Neural progenitor cell (in vitro differentiated cells): ENCODE measurements around the gene SLC44A1. TPM values are rescaled to one million over a fixed set of nuclear protein-coding genes. Genes with fewer than 3 reads are reported as not detected.

Experiments
- DNase-seq: peaks from one replicate; pipeline ENCODE4 v3.0.0-alpha.2; 2016; ENCODE audit warnings: low spot score
- H2AFZ ChIP-seq: fragments of 200-600 bp; sonication (generic); replicated peaks from 2 replicates; pipeline ENCODE4 v1.6.1; 2016; ENCODE audit warnings: antibody characterized with exemption
- H3F3A ChIP-seq: fragments of 200-600 bp; sonication (generic); 2 replicates; pipeline ENCODE4 v1.6.1; 2016; ENCODE audit warnings: antibody characterized with exemption, low read depth
- H3K27ac ChIP-seq: fragments of 200-600 bp; sonication (generic); 2 replicates; pipeline ENCODE4 v1.5.1; 2016; ENCODE audit warnings: mild to moderate bottlenecking
- H3K27me3 ChIP-seq: fragments of 200-600 bp; sonication (generic); 2 replicates; pipeline ENCODE4 v1.6.1; 2016; ENCODE audit warnings: mild to moderate bottlenecking, moderate library complexity
- H3K36me3 ChIP-seq: fragments of 200-600 bp; sonication (generic); 2 replicates; pipeline ENCODE4 v1.5.1; 2016
- H3K4me1 ChIP-seq: fragments of 200-600 bp; sonication (generic); 2 replicates; pipeline ENCODE4 v1.6.1; 2016; ENCODE audit warnings: mixed run types
- H3K4me2 ChIP-seq: fragments of 200-600 bp; sonication (generic); 2 replicates; pipeline ENCODE4 v1.6.1; 2016
- H3K4me3 ChIP-seq: fragments of 200-600 bp; sonication (generic); 2 replicates; pipeline ENCODE4 v1.5.1; 2016
- H3K79me2 ChIP-seq: fragments of 200-600 bp; sonication (generic); 2 replicates; pipeline ENCODE4 v1.6.1; 2016; ENCODE audit warnings: low read depth
- H3K9ac ChIP-seq: fragments of 200-600 bp; sonication (generic); 2 replicates; pipeline ENCODE4 v1.6.1; 2016
- H3K9me3 ChIP-seq: fragments of 200-600 bp; sonication (generic); 2 replicates; pipeline ENCODE4 v1.5.1; 2016; ENCODE audit warnings: low read depth
- H4K20me1 ChIP-seq: fragments of 200-600 bp; sonication (generic); 2 replicates; pipeline ENCODE4 v1.6.1; 2016; ENCODE audit warnings: low read depth
- H3K27ac Mint-ChIP-seq: 3 replicates; pipeline ENCODE4 v1.8.0; 2021; ENCODE audit warnings: mixed read lengths
- H3K27me3 Mint-ChIP-seq: 2 replicates; pipeline ENCODE4 v1.8.0; 2022; ENCODE audit warnings: low read depth, mild to moderate bottlenecking, inconsistent platforms, moderate library complexity, mixed read lengths; ENCODE audit not compliant: insufficient read depth
- H3K36me3 Mint-ChIP-seq: 3 replicates; pipeline ENCODE4 v1.8.0; 2021; ENCODE audit warnings: mixed read lengths
- H3K4me1 Mint-ChIP-seq: 3 replicates; pipeline ENCODE4 v1.8.0; 2021; ENCODE audit warnings: mixed read lengths
- H3K4me3 Mint-ChIP-seq: 3 replicates; pipeline ENCODE4 v1.8.0; 2021; ENCODE audit warnings: mild to moderate bottlenecking, moderate library complexity, mixed read lengths
- H3K9me3 Mint-ChIP-seq: 3 replicates; pipeline ENCODE4 v1.8.0; 2020; ENCODE audit warnings: mixed read lengths
- EZH2 ChIP-seq: fragments of 200-600 bp; sonication (generic); IDR thresholded peaks from 2 replicates; pipeline ENCODE4 v1.6.1; 2017; ENCODE audit warnings: antibody characterized with exemption, mild to moderate bottlenecking, moderate library complexity
- EZH2phosphoT487 ChIP-seq: fragments of 200-600 bp; sonication (generic); IDR thresholded peaks from 2 replicates; pipeline ENCODE4 v1.6.1; 2017; ENCODE audit warnings: antibody characterized with exemption
- total RNA-seq: library from RNA; depleted of rRNA; stranded (reverse); fragments of >200 nt; gene quantifications from 2 replicates; pipeline ENCODE4 v1.2.3, GENCODE V29; 2015; ENCODE audit warnings: low replicate concordance
- TF ChIP-seq, protein P1 (sequence below): fragments of 200-600 bp; sonication (generic); IDR thresholded peaks from 2 replicates; pipeline ENCODE4 v1.5.1; 2017; ENCODE audit warnings: antibody characterized with exemption, mild to moderate bottlenecking

Gene SLC44A1
- total RNA-seq, 1 donor from 2014 or later = 41.4 TPM

DNA sequence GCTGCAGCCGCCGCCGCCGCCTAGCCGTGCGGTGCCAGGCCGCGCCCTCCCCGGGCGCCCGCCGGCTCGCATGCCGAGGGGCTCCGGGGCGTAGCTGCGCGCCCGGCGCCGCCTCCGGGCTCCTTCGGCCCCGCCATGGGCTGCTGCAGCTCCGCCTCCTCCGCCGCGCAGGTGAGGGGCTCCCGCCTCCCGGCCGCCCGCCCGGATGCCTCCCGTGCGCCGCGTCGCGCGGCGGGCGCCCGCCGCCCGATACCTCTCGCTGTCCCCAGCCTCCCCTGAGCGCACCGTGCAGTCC is 230 bp downstream of the SLC44A1 start:
- peak overlapping the region; percentile 98 for H3K4me3 ChIP-seq
- no peak overlapping the region for H3K9ac ChIP-seq
- peak overlapping the region; percentile 96 for H3K4me2 ChIP-seq
- H3K27ac Mint-ChIP-seq = no peak overlapping the region
- no peaks in the 10 kb centered on the region for H3K36me3 Mint-ChIP-seq
- no peaks in the 10 kb centered on the region for H3K27me3 ChIP-seq
- peaks cover 20% of the 10 kb centered on the region for H3F3A ChIP-seq
- H3K4me3 Mint-ChIP-seq = peak overlapping the region; percentile 96
- H3K36me3 ChIP-seq = no peaks in the 10 kb centered on the region
- peak overlapping the region; percentile 89 for H2AFZ ChIP-seq
- H4K20me1 ChIP-seq = peaks cover 24% of the 10 kb centered on the region
- no peaks in the 10 kb centered on the region for H3K9me3 Mint-ChIP-seq
- H3K79me2 ChIP-seq = peaks cover 47% of the 10 kb centered on the region
- no peak for DNase-seq
- H3K4me1 ChIP-seq = peaks cover 62% of the 10 kb centered on the region
- H3K27ac ChIP-seq = peak overlapping the region; percentile 48
- H3K4me1 Mint-ChIP-seq = peaks cover 28% of the 10 kb centered on the region
- no peaks in the 10 kb centered on the region for H3K9me3 ChIP-seq
- H3K27me3 Mint-ChIP-seq = peaks cover 17% of the 10 kb centered on the region
- TF ChIP-seq, protein P1, sequence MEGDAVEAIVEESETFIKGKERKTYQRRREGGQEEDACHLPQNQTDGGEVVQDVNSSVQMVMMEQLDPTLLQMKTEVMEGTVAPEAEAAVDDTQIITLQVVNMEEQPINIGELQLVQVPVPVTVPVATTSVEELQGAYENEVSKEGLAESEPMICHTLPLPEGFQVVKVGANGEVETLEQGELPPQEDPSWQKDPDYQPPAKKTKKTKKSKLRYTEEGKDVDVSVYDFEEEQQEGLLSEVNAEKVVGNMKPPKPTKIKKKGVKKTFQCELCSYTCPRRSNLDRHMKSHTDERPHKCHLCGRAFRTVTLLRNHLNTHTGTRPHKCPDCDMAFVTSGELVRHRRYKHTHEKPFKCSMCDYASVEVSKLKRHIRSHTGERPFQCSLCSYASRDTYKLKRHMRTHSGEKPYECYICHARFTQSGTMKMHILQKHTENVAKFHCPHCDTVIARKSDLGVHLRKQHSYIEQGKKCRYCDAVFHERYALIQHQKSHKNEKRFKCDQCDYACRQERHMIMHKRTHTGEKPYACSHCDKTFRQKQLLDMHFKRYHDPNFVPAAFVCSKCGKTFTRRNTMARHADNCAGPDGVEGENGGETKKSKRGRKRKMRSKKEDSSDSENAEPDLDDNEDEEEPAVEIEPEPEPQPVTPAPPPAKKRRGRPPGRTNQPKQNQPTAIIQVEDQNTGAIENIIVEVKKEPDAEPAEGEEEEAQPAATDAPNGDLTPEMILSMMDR = no peak
- no peak for TF ChIP-seq EZH2phosphoT487
- no peak for TF ChIP-seq EZH2

DNA sequence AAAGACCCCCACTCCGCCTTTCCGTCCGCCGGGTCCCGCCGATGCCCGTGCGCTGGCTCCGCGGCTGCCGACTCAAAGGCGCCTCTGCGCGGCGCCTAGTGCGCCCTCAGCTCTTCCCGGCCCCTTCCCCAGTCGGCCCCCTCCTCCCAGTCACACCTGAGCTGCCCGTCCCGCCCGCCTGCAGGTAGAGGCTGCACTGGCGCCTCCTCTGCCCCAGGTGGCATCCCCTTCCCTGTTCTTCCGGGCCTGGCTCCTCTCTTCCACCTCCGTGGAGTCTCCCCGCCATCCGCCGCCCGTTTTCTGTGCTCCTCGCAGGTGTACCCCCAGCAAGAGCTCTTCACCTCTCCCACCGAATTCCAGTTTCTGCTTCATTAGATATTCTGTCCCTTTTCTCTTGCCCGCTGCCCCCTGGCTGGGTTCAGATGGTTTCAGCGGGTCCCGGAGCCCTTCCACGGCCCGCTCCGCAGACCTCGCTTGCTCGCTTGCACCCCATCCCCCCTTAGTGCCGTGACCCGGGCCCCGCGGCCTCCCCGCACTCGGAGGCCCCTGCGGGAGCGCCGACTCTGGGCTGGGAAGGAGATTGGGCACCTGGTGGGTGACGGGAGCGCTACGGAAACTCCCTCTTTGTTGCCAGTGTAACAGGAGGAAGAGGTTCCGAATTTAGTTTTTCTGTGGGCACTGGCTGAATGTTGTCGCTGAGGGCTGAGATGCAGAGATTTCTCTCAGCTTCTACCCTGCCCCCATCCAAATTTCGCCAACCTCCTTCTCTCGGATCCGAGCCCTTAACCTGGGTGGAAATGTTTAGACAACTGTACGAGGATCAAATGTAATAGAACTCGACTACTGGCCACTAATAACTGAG is 809 bp downstream of the SLC44A1 start:
- no peaks in the 10 kb centered on the region for H3K9me3 ChIP-seq
- peak overlapping the region; percentile 96 for H3K4me3 Mint-ChIP-seq
- H3K4me3 ChIP-seq = peak overlapping the region; percentile 98
- peak; percentile 53 for DNase-seq
- no peaks in the 10 kb centered on the region for H3K36me3 ChIP-seq
- TF ChIP-seq, protein P1 = peak; percentile 29
- TF ChIP-seq EZH2phosphoT487 = no peak
- peak overlapping the region; percentile 96 for H3K4me2 ChIP-seq
- peaks cover 20% of the 10 kb centered on the region for H3F3A ChIP-seq
- H3K27ac Mint-ChIP-seq = peak overlapping the region; percentile 57
- H2AFZ ChIP-seq = peak overlapping the region; percentile 89
- H3K27me3 ChIP-seq = no peaks in the 10 kb centered on the region
- H3K36me3 Mint-ChIP-seq = no peaks in the 10 kb centered on the region
- H3K9me3 Mint-ChIP-seq = no peaks in the 10 kb centered on the region
- peaks cover 28% of the 10 kb centered on the region for H3K4me1 Mint-ChIP-seq
- peaks cover 53% of the 10 kb centered on the region for H3K79me2 ChIP-seq
- H3K9ac ChIP-seq = peak overlapping the region; percentile 43
- peaks cover 17% of the 10 kb centered on the region for H3K27me3 Mint-ChIP-seq
- peak overlapping the region; percentile 48 for H3K27ac ChIP-seq
- peaks cover 62% of the 10 kb centered on the region for H3K4me1 ChIP-seq
- peaks cover 27% of the 10 kb centered on the region for H4K20me1 ChIP-seq

DNA sequence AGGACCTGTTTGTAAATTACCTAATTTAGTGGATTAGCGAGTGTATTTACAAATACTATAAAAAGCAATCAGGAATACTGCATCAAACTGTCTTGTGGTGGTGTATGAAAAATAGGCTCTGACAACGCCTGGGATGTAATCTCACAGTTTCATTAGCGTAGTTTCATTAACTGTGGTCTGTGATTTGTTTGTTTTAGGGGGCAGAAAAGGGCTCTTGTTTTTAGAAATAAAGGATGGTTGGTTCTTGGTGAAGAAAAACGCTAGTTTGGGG is 1.4 kb downstream of the SLC44A1 start:
- Mint-ChIP-seq H3K4me3 (peak overlapping the region; percentile 96), H3K9me3 (no peaks in the 10 kb centered on the region), H3K27ac (peak overlapping the region; percentile 57), H3K36me3 (no peaks in the 10 kb centered on the region), H3K4me1 (peaks cover 28% of the 10 kb centered on the region), H3K27me3 (peaks cover 17% of the 10 kb centered on the region)
- no peaks in the 10 kb centered on the region for H3K36me3 ChIP-seq
- H3K27ac ChIP-seq = no peak overlapping the region
- peak overlapping the region; percentile 96 for H3K4me2 ChIP-seq
- H3F3A ChIP-seq = peaks cover 25% of the 10 kb centered on the region
- no peaks in the 10 kb centered on the region for H3K27me3 ChIP-seq
- H2AFZ ChIP-seq = peak overlapping the region; percentile 89
- peaks cover 59% of the 10 kb centered on the region for H3K79me2 ChIP-seq
- peak overlapping the region; percentile 98 for H3K4me3 ChIP-seq
- TF ChIP-seq EZH2phosphoT487 (no peak), EZH2 (no peak)
- TF ChIP-seq, protein P1 = no peak
- H3K4me1 ChIP-seq = peaks cover 65% of the 10 kb centered on the region
- DNase-seq = no peak
- H3K9me3 ChIP-seq = no peaks in the 10 kb centered on the region
- H3K9ac ChIP-seq = peak overlapping the region; percentile 33
- H4K20me1 ChIP-seq = peaks cover 33% of the 10 kb centered on the region
